ENCODE measurements around the gene RASL10B. TPM values are rescaled to one million over a fixed set of nuclear protein-coding genes. Genes with fewer than 3 reads are reported as not detected.

RASL10B gene
- total and polyA plus RNA-seq, 9 donors: 2.3 to 14.8 (median 6.6) TPM

DNA sequence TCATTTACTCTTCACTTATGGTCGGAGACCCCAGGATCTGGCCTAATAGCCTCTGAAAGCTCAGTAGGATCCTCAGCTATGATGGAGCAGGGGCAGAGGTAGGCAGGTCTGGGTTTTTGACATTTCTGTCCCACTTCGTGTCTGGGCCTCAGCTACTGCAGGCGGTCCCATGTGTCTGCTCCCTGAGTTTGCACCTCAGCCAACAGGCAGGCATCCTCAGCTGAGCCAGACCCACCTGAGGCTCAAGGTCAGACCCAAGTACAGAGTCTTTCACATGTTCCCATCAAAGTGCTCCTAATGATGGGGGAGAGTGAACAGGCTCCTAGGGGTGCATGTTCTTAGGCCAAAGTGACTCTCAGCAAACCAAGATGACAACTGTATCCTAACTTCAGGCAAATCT, 2.9 kb upstream of the RASL10B start:
- WGBS, 3 donors: 83 to 84% (median 83%) methylated on average over 3 of the region's 3 CpGs
- Histone ChIP-seq H3K9me3 (no peaks in the 10 kb centered on the region), H3K4me1 (ENCODE audit: insufficient read depth) (peaks cover 12% of the 10 kb centered on the region), H3K27me3 (no peaks in the 10 kb centered on the region), H3K27ac (no peak overlapping the region), H3K4me3 (no peak overlapping the region), H3K36me3 (no peaks in the 10 kb centered on the region)
- DNase-seq: no peak
- TF ChIP-seq CTCF (IDR thresholded peaks at IDR 0.05): no peak
- intact Hi-C loops (cut with DNase I): no loop called here

GRCh38 chr17:35729405-35729833, 2.0 kb upstream of the RASL10B start:
- no peaks in the 10 kb centered on the region for H3K9me3 ChIP-seq
- H3K4me3 ChIP-seq: no peak overlapping the region
- intact Hi-C loops (cut with DNase I): no loop called here
- no peaks in the 10 kb centered on the region for H3K36me3 ChIP-seq
- H3K27ac ChIP-seq: no peak overlapping the region
- DNase-seq: no peak
- H3K27me3 ChIP-seq: no peaks in the 10 kb centered on the region
- H3K4me1 ChIP-seq (ENCODE audit: insufficient read depth): peaks cover 12% of the 10 kb centered on the region
- TF ChIP-seq EP300 (IDR thresholded peaks at IDR 0.05) (no peak), CTCF (IDR thresholded peaks at IDR 0.05) (no peak), POLR2A (IDR thresholded peaks at IDR 0.05) (no peak)
- 67 to 73% (median 71%) methylated on average over 4 of the region's 4 CpGs for WGBS, 3 donors

DNA sequence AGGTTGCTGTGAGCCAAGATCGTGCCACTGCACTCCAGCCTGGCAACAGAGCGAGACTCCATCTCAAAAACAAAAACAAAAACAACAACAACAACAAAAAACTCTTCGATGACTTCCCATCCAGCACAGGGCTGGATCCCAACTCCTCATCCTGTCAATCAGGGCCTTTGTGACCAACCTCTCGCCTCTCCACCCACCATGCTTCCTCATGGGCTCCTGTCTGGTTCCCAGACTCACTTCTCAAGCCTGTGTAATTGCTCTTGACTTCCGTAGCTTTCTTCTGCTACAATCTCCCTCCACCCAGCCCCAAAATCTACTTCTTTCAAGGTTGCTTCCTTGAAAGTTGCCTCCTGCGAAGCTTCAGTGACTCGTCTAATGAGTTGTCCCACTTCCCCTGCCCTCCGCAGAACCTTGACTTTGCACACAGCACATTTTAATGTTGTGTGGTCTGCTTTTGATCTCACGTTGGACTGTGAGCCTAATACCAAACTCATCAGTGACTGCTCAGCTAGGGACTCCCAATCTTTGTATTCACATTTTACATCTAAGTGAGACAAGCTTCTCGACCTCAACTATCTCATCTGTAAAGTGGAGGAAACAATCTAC, 936 bp upstream of the RASL10B start:
- Histone ChIP-seq H3K27me3 (no peaks in the 10 kb centered on the region), H3K9me3 (no peaks in the 10 kb centered on the region), H3K4me1 (ENCODE audit: insufficient read depth) (peaks cover 10% of the 10 kb centered on the region), H3K27ac (no peak overlapping the region), H3K36me3 (no peaks in the 10 kb centered on the region), H3K4me3 (no peak overlapping the region)
- intact Hi-C loops (cut with DNase I): no loop called here
- DNase-seq: no peak
- 79 to 85% (median 83%) methylated on average over 10 of the region's 10 CpGs for WGBS, 3 donors
- no peak for TF ChIP-seq POLR2A (IDR thresholded peaks at IDR 0.05)
- TF ChIP-seq EP300 (IDR thresholded peaks at IDR 0.05): no peak
- no peak for TF ChIP-seq CTCF (IDR thresholded peaks at IDR 0.05)

DNA sequence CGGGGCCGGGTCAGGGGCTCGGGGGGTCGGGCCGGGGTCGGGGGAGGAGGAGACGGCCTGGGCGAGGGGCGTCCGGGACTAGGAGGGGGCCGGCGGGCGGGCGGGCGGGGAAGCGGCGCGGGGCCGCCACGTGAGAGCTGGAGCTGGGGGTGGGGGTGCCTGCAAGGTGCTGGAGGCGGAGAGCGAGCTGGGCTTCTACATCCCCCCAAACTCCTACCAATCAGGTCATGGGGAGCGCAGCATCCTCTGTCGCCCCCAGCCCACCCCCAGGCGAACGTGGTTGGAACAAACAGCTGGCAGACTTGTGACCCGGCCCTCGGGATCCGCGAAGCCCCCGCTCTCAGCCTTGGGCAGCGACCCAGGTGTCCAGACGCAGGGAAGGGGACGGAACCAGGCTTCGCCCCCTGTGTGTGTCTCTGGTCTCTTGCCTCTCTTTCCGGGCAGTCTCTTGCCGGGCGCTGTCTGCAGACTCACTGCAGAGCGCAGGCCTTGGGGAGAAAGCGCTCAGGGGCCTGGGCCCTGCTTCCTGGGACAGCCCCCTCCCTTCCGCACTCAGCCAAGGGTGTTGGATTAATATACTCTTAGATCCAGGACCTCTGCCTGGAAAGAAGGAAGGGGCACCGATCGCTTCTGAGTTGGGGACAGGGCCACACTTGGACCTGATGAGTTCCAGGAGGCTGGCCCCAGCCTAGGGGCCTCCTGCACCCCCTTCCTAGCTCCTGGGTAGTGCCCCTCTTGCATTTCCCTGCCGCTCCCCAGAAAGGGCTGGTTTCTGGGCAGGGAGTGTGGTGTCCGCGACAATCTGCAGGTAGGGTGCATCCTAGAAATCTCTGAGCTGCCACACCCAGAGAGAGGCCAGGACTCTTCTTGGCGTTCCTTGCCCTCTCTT, 722 bp downstream of the RASL10B start:
- H3K4me1 ChIP-seq (ENCODE audit: insufficient read depth): peaks cover 7% of the 10 kb centered on the region
- DNase-seq: peak in 3 of 5 donors; percentile 51 to 58 (median 53)
- TF ChIP-seq CTCF (IDR thresholded peaks at IDR 0.05) (no peak), POLR2A (IDR thresholded peaks at IDR 0.05) (no peak), EP300 (IDR thresholded peaks at IDR 0.05) (no peak)
- H3K27ac ChIP-seq: peak overlapping the region; percentile 40 to 42
- H3K27me3 ChIP-seq: no peaks in the 10 kb centered on the region
- 10 to 17% (median 13%) methylated on average over 37 to 46 of the region's 47 CpGs for WGBS, 3 donors
- peak overlapping the region; percentile 84 for H3K4me3 ChIP-seq
- no peaks in the 10 kb centered on the region for H3K9me3 ChIP-seq
- H3K36me3 ChIP-seq: no peaks in the 10 kb centered on the region
- intact Hi-C loops (cut with DNase I): no loop called here
